NCI-H2227 (cell line): ENCODE data around the gene ATF7IP.

Experiments used
- DNase-seq: peaks from one replicate; lab custom pipeline; 2025; ENCODE audit not compliant: unreplicated experiment; lab: John Stamatoyannopoulos, UW

ATF7IP gene

DNA sequence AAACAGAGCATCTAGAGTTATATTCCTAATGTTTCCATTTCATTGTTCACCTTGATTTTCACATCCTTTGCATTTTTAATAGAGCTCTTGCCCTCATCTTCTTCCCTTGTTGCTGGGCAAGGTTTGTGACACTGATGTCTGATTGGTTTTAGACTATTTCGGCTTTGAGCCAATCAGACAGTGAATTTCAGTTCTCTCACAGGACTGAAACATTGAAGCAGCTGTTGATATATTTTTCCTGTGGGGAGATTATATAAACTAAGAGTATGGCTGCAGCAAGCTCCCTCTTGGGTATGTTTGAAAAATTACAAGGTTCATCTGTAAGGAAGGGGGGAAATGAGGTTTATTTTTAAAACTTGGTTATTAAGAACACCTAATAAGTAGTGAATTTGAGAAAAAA, 51.2 kb downstream of the ATF7IP start:
- peak; percentile 81 for DNase-seq

DNA sequence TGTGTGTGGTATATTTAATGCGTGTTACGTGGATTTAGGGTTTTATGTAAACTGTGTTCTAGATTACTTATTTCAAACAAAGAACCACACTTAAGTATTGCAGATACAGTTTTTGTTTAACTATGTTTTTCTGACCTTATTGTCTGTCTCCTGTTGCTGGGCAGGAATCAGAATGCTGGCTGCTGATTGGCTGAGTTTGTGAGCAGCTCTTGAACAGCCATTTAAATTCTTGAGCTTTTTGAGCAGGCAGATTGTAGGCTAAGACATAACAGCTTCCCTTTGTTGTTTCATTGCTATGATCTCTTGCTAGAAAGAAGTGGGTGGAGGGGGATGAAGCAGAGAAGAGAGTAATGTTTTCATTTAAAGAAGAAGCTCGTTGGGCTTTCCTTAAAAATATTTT, 52.2 kb downstream of the ATF7IP start:
- DNase-seq: peak; percentile 83

DNA sequence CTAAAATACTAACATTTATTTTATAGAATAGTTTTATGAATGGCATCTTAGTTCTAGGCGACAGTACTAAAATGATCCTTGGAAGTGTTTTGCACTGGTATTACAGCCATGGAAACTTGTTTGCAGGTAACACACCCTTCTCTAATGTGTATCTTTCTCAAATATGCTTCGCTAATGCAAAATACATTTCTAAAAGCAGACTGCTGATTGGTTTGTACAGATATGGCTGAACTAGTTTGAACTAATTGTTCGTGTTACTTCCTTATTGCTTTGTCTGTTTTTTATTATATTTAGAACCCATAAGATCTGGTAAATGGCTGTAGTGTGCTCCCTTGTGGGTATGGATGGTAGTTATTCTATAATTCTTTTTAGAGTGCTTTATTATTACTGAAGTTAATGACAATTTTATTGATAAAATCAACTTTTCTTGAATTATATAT, 53.0 kb downstream of the ATF7IP start:
- DNase-seq: peak; percentile 2

DNA sequence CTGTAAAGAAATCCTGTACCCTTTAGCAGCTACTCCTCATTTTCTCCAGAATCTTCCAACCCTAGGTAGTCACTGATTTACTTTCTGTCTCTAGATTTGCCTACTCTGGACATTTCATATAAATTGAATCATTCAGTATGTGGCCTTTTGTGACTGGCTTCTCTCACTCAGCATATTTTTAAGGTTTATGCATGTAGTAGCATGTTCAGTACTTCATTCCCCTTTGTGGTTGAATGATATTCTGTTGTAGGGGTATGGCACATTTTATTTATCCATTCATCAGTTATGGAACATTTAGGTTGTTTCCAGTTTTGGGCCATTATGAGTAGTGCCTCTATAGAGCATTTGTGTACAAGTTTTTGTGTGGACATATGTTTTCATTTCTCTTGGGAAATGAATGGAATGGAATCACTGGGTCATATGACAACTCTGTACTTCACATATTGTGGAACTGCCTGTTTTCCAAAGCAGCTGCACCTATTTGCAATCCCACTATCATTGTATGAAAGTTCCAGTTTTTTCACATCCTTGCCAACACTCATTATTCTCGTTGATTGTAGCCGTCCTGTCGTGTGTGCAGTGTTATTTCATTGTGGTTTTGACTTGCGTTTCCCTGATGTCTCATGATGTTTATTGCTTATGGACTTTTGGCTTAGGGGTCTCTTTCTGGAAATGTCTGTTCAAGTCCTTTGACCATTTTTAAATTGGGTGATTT, 57.2 kb downstream of the ATF7IP start:
- DNase-seq: no peak

DNA sequence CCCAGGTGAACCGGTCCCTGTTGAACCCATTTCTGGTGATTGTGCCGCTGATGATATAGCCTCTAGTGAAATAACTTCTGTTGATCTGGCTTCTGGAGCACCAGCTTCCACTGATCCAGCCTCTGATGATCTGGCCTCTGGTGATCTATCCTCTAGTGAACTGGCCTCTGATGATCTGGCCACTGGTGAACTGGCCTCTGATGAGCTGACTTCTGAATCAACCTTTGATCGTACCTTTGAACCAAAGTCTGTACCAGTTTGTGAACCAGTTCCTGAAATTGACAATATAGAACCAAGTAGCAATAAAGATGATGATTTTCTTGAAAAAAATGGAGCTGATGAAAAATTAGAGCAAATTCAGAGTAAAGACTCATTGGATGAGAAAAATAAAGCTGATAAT, 59.1 kb downstream of the ATF7IP start:
- no peak for DNase-seq

DNA sequence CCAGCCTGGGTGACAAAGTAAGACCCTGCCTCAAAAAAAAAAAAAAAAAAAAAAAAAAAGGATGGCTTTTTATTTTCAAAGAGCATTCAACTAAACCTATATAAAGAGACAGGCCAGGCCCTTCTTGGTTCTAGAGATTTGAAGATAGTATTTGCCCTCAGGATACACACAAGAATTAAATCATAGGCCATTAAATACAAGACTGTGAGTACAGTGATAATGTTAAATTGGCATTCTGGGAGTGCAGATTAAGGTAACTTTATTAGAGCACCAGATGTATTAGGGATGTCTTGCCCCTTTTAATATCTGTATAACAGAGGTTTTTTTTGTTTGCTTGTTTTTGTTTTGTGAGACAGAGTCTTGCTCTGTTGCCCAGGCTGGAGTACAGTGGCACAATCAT, 61.3 kb downstream of the ATF7IP start:
- no peak for DNase-seq

DNA sequence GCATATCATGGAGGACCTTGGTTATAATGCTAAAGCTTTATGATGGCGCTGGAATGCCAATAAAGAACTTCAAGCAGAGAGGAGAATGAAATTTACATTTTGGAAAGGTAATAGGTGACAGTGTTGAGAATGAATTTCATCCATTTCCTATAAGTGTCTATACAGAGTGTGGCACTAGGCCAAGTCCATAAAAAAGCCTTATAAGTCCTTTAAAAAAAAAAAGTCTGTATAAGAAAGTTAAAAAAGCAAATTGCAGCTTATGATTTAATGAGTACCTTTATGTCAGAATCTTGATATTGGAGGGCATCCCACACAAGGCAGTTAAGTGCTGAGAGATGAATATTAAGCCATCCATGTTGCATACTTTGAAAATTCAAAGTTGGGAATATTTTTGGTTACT, 62.4 kb downstream of the ATF7IP start:
- no peak for DNase-seq

DNA sequence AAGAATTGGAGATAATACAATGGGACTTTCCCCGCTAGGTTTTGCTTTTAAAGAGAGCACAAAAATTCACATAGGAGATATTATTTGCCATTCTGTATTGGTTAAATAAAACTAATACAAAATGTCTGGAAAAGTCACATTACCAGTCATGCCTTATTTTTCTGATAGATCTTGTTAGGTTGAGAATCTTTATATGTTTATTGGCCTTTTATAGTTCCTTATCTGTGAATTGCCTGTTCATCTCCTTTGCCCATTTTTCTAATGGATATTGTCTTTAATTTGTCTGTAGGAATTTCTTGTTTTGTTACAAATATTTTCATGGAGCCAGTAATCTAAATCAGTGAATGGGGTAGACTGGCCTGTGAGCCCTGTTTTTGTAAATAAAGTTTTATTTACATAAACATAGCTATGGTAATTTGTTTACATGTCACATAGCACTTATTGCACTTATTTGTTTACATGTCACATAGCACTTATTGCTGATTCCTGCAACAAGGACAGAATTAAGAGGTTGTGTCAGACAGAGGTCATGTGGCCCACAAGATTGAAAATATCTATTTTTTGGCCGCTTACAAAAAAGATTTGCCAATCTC, 65.0 kb downstream of the ATF7IP start:
- no peak for DNase-seq

DNA sequence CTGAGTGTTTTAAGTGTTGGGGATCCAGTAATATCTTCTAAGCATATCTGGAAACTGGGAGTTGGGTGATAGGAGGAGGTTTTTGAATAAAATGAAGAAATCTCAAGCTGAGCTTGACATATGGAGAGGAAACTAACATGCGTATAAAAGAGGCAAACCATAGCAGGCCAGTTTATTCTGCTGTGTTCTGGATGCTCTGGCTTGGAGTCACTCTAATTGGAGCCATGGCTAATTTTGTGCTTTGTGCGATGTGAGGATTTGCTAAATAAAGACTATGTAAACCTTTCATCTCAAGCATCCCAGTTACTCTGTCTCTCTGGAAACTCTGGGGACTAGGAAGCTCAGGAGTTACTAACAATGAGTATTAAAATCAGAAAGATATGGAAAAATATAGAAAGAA, 66.5 kb downstream of the ATF7IP start:
- DNase-seq: no peak

DNA sequence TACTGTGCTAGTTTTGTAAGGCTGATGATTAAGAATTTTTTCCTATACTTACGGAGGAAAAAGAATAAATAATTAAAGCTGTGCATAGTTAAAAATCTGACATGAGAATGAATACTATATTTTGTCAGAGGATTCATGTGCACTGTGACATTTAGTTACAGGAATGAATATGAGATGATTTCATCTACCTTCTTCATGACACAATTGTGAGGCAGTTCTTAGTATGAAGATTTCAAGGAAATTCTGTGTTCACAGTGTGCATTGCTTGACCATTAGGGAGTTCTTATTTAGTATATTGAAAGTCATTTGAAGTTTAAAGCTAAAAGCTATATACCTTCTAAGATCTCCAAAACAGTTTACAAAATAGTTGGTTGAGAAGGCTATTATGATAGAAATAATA, 70.1 kb downstream of the ATF7IP start:
- no peak for DNase-seq

DNA sequence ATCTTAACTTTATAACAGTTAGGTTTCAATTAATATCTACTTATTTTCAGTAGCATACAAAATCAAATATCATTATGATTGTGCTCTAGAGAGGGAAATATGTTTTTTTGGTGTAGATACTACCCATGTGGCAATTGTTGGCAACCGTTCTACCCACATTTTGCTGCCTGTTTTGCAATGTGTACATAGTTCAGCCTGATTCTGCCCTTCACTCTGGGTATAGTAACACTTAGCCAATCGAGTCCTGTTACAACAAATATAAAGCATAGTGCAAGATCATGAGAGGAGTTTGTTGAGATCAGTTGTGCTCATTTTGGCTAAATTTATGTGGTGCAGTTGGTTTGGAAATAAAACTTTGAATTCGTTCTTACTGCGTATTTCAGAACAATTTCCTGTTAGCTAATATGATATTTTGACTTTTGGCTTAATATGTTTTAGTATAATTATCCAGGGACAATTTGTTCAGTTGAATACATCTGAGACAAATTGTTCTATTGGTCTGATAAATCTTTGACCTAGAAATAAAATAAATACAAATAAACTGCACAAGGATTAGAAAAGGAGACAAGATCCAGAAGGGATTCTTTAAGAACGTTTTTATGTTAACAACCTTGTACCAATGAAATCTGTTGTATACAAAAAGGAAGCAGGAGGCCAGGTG, 76.9 kb downstream of the ATF7IP start:
- DNase-seq: no peak

DNA sequence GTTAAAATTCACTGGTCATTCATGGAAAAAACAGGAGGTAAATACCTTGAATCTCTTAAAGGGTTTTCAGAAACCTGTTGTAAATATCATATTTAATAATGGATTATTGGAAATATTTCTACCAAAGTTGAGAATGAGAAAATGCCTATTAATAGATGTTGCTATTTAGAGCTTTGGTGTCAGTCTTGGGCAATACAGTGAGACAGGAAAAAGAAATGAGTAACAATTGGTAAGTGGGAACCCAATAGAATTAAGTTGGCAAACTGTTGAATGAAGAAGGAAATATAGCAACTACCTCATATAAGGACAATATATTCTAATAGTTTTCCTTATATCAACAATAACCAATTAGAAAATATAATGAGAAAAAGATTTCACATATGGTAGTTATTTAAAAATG, 78.0 kb downstream of the ATF7IP start:
- no peak for DNase-seq

DNA sequence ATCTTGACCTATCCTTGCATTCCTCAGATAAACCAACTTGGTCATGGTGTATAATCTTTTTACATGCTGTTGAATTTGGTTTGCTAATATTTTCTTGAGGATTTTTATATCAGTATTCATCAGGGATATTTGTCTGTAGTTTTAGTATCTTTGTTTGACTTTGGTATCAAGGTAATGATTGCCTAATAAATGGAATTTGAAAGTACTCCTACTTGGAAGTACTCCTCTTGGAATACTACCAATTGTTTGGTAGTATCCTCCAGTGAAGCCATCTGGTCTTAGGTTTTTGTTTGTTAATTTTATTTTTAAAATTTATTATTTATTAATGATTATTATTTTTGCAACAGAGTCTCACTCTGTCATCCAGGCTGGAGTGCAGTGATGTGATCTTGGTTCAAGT, 85.0 kb downstream of the ATF7IP start:
- DNase-seq: no peak

DNA sequence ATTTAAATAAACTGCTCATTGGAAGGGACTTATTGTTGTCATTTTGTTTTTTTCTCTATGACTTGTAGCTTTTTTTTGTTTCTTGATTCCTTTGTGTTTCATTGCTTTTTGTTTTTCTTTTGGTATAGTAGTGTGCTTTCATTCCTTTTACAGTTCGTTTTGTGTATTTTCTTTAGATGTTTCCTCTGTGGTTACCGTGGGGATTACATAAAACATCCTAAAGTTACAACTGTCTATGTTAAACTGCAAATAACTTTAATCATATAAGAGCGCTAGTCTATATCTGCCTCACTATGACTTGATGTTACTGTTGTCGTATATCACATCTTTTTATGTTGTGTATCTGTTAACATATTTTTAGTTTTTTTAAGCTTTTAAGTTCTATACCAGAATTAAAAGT, 86.9 kb downstream of the ATF7IP start:
- no peak for DNase-seq

DNA sequence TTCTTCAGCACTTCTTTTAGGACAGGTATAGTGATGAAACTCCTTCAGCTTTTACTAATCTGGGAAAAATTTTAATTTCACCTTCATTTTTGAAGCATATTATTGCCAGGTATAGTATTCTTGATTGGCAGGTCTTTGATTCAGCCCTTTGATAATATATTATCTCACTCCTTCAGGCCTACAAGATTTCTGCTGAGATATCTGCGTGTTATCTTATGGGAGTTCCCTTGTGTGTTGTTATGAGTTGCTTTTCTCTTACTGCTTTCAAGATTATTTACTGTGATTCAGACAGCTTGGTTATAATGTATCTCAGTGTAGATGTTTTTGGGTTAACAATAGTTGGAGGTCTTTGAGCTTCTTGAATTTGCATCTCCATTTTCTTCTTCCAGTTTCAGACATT, 87.4 kb downstream of the ATF7IP start:
- no peak for DNase-seq

DNA sequence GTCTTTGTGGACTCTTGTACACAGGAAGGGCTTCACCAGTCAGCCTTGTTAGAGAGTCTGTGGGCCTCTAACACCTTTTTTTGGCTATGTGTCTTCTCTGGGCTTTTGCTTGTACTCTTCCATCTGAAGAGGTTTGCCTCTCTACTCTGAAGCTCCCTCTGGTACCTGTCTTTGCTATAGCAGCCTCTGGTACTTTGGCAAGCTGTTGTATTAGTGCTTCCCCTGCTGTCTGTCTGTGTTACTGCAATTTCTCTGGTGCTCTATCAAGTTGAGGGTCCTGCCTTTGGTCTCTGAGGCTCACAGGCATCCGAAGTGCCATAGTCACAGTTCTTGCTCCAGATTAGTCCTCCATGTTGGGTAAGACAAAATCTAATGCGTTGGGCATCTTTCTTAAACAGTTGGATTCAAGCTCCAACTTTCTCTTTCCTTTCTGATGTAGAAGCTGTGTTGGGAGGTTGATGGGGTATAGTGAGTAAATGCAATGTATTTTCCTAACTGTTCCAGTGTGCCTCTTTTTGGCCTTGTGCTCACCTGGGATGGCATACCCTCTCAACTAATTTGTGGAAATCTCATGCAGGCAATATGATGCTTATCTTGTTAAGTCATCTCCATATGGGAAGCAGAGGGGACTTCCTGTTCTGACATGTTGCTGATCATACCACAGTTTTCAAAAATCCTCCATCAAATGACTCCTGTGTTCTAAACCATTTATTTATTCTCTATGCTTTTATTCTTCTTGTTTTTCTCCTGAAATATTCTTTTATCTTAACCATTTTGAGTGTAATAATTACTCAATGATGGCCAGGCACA, 88.8 kb downstream of the ATF7IP start:
- DNase-seq: peak; percentile 42

DNA sequence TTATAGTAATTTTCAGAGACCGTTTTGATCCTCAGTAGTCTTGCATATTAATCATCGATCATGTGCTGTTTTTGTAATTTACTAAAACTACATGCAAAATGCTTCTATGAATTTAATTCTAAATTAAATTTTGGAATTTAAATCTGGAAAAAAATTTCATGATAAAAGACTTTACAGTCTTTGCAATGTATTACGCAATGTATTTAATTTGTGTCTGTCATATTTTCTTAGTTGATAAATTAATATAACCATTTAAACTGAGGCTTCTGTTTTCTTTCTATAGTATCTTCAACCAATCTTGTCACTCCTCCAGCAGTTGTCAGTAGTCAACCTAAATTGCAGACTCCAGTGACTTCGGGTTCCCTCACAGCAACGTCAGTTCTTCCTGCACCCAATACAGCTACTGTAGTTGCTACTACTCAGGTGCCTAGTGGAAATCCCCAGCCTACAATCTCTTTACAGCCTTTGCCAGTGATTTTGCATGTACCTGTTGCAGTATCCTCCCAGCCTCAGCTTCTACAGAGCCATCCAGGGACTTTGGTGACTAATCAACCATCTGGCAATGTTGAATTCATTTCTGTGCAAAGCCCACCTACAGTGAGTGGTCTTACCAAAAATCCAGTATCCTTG, 94.8 kb downstream of the ATF7IP start:
- DNase-seq: no peak

DNA sequence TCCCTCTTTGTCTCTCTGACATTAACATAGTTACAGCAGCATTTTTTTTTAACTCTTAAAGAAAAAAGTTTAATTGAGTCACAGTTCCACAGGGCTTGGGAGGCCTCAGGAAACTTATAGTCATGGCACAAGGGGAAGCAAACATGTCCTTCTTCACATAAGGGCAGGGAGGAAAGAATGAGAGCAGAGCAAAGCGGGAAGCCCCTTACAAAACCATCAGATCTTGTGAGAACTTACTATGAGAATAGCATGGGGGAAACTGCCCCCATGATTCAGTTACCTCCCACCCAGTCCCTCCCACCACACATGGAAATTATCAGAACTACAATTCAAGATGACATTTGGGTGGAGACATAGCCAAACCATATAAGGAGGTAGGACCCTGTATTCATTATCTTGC, 106.0 kb downstream of the ATF7IP start:
- DNase-seq: no peak

DNA sequence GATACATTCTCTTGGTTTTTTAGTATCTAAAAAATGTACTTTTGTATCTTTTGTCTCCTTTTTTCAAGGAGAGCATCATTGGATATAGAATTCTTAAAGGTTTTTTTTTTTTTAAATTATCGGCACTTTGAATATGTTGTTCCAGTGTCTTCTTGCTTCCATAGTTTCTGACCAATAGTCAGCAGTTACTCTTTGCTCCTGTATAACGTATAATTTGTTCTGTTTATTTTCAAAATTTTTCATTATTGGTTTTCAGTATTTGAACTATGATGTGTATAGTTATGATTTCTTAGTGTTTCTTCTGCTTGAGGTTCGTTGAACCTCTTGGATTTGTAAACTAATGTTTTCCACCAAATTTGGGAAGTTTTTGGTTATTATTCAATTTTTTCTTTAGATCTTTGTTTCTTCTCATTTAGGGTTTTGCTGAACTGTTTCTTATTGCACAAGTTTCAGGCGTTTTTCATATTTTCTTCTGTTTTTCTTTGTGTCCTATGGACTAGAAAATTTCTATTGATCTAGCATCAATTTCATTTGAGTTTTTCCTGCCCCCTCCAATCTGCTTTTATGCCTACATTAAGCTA, 108.3 kb downstream of the ATF7IP start:
- peak; percentile 1 for DNase-seq

DNA sequence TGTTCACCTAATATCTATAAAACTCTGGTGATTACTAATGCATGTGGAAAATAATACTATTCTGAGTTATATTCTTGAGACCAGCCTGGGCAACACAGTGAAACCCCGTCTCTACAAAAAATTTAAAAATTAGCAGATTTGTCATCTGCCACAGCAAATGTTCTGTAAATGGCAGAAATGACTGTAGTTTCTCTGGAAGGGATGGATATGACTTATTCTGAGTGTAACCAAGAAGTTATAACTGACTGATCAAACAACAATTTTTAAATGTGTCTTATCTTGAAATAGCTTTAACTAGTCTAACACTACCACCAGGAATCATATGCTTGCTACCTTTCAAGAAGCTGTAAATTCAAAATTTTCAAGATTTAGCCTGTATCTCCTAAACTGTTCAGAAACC, 113.5 kb downstream of the ATF7IP start:
- DNase-seq: no peak

DNA sequence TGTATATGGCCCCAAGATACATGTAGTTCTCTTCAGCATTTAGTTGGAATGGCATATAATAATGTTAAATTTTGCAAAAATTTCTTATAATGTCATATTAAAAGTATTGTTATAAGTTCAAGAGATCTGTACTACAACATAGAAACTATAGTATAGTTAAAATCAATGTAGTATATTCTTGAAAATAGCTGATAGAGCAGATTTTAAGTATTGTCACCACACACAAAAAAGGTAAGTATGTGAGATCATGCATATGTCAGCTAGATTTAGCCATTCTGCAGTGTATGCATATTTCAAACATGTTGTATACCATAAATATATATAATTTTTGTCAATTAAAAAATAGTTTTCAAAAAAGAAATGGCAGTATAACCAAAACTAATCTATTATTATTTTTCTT, 115.7 kb downstream of the ATF7IP start:
- DNase-seq: no peak
